ENCODE results near the gene SLC9A6.

Gene SLC9A6

DNA sequence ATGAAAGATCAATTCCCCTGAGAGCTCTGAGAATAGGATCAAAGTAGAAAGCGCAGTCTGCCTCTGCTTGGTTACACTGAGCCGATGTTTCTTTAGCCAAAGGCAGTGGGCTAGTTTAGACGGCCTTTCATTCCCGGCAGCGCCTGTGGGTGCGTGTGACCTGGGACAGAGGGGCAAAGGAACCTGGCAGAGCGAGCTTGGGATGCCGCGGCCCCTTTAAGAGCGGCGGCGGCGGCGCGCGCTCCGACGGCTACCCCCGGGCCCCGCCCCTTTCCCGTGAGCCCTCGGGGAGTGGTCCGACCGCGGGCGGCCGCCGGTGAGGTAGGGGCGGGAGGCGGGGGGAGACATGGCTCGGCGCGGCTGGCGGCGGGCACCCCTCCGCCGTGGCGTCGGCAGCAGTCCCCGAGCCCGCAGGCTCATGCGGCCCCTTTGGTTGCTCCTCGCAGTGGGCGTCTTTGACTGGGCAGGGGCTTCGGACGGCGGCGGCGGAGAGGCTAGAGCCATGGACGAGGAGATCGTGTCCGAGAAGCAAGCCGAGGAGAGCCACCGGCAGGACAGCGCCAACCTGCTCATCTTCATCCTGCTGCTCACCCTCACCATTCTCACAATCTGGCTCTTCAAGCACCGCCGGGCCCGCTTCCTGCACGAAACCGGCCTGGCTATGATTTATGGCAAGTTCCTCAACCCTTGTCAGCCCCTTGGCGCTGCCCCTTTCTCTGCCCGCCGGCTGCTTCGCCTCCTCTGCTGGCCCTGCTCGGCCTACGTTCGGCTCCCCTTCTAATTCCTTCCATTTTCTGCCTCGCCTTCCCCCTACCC, at the start of gene SLC9A6:
Gene SLC9A6 (plus strand): TSS at position 279 of the 816 bp plus-strand sequence. CDS start 224 bp downstream, at position 503.
- Mint-ChIP-seq H3K36me3 (ENCODE audit: insufficient read depth) (peaks cover 11% of the 10 kb centered on the region), H3K4me1 (peaks cover 46% of the 10 kb centered on the region), H3K4me3 (peak within 1 kb of the TSS; percentile 92), H3K9me3 (no peaks in the 10 kb centered on the region), H3K27ac (ENCODE audit: low read depth) (peak within 1 kb of the TSS; percentile 90), H3K27me3 (no peaks in the 10 kb centered on the region)
- DNase-seq (ENCODE audit: low spot score in 2 of 2) (peak; percentile 13 to 23), ATAC-seq (replicated peaks; ENCODE audit: extremely low read depth, poor library complexity, severe bottlenecking) (peak; percentile 86)

DNA sequence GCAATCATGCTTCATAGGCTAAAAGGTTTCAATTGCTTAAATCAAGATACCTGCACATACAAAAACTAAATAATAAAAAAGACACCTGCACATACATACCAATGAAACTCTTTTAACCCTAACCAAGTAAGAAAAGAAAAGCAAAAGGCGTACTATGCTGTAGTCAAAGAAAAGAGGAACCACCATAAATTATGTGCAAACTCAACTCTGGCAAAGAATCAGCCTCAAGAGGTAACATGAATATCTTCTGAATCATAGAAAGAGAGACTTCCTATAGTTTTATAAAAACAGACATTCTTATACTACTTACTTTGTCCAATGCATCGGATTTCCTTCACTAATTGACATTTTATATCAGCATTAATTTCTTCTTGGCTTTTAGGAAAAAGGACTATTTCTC, 40.7 kb upstream of the SLC9A6 start:
- ATAC-seq (replicated peaks; ENCODE audit: extremely low read depth, poor library complexity, severe bottlenecking) (no peak), DNase-seq (ENCODE audit: low spot score in 2 of 2) (no peak)
- Mint-ChIP-seq H3K9me3 (no peaks in the 10 kb centered on the region), H3K27me3 (no peaks in the 10 kb centered on the region), H3K27ac (ENCODE audit: low read depth) (no peak overlapping the region), H3K4me1 (no peaks in the 10 kb centered on the region), H3K4me3 (no peak overlapping the region), H3K36me3 (ENCODE audit: insufficient read depth) (no peaks in the 10 kb centered on the region)

GRCh38 chrX:135951291-135951690, 33.9 kb upstream of the SLC9A6 start:
- Mint-ChIP-seq H3K27ac (ENCODE audit: low read depth) (no peak overlapping the region), H3K9me3 (no peaks in the 10 kb centered on the region), H3K4me3 (no peak overlapping the region), H3K4me1 (no peaks in the 10 kb centered on the region), H3K27me3 (no peaks in the 10 kb centered on the region), H3K36me3 (ENCODE audit: insufficient read depth) (peaks cover 3% of the 10 kb centered on the region)
- ATAC-seq (replicated peaks; ENCODE audit: extremely low read depth, poor library complexity, severe bottlenecking) (no peak), DNase-seq (ENCODE audit: low spot score in 2 of 2) (no peak)

- Mint-ChIP-seq H3K4me3 (peak overlapping the region; percentile 98), H3K27me3 (no peaks in the 10 kb centered on the region), H3K9me3 (no peaks in the 10 kb centered on the region), H3K27ac (ENCODE audit: low read depth) (peak overlapping the region; percentile 97), H3K4me1 (peaks cover 35% of the 10 kb centered on the region), H3K36me3 (ENCODE audit: insufficient read depth) (peaks cover 14% of the 10 kb centered on the region)
- no peak for ATAC-seq (replicated peaks; ENCODE audit: extremely low read depth, poor library complexity, severe bottlenecking)
- DNase-seq (ENCODE audit: low spot score in 2 of 2) = no peak
Observed at GRCh38 chrX:135973025-135973547, 12.1 kb upstream of the SLC9A6 start.

- peaks cover 37% of the 10 kb centered on the region for H3K4me1 Mint-ChIP-seq
- ATAC-seq (replicated peaks; ENCODE audit: extremely low read depth, poor library complexity, severe bottlenecking) (peak; percentile 78), DNase-seq (ENCODE audit: low spot score in 2 of 2) (peak; percentile 55 to 65)
- no peaks in the 10 kb centered on the region for H3K27me3 Mint-ChIP-seq
- H3K27ac Mint-ChIP-seq (ENCODE audit: low read depth) = peak within 1 kb of the TSS; percentile 97
- peaks cover 10% of the 10 kb centered on the region for H3K36me3 Mint-ChIP-seq (ENCODE audit: insufficient read depth)
- H3K4me3 Mint-ChIP-seq = peak within 1 kb of the TSS; percentile 98
- no peaks in the 10 kb centered on the region for H3K9me3 Mint-ChIP-seq
Observed at GRCh38 chrX:135973548-135974278, 11.5 kb upstream of the SLC9A6 start, which contains the start of gene MMGT1. TSS of gene MMGT1 (minus strand) at chrX:135973988. CDS start at chrX:135973675, 313 bp downstream.

DNA sequence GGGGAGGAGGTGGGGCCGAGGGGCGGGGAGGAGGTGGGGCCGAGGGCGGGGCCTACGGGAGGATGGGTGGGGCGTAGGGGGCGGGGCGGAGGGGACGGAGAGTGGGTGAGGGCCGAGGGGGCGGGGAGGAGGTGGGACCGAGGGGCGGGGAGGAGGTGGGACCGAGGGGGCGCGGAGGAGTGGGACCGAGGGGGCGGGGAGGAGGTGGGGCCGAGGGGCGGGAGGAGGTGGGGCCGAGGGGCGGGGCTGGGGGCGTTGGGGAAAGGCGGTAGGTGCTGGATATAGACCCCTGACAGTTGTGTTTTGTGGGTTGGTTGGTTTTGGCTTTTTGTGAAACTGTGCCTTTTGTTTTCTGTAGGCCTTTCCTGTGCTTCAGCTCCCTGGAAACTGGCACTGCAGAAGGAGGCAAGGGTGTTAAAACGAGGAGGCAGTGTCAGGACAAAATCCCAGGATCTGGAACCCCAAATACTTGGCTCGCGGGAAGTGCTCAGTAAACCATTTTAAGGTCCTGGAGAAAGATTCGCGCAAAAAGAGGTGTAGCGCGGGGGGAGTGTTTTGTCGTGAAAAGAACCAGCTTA, 10.9 kb upstream of the SLC9A6 start:
- peak overlapping the region; percentile 76 for H3K4me3 Mint-ChIP-seq
- H3K4me1 Mint-ChIP-seq = peaks cover 37% of the 10 kb centered on the region
- H3K27me3 Mint-ChIP-seq = no peaks in the 10 kb centered on the region
- H3K36me3 Mint-ChIP-seq (ENCODE audit: insufficient read depth) = peaks cover 10% of the 10 kb centered on the region
- peak overlapping the region; percentile 38 for H3K27ac Mint-ChIP-seq (ENCODE audit: low read depth)
- ATAC-seq (replicated peaks; ENCODE audit: extremely low read depth, poor library complexity, severe bottlenecking) = peak; percentile 38
- no peaks in the 10 kb centered on the region for H3K9me3 Mint-ChIP-seq
- peak; percentile 13 to 17 for DNase-seq (ENCODE audit: low spot score in 2 of 2)

DNA sequence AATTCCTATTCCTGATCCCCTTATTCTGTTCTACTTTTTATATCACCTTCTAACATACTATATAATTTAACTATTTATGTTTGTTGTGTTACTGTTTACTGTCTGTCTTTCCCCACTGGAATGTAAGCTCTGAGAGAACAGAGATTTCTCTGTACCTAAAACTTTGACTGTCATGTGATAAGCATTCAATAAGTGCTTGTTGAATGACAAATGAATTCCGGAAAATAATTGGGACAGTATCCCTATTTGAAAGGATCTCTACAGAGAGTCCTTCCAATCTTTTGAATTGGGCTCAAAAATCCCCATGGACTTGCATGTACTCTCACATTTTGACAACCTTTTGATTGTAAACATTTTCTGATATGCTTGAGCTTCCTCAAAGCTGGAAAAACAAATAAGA, 9.8 kb upstream of the SLC9A6 start:
- no peak overlapping the region for H3K27ac Mint-ChIP-seq (ENCODE audit: low read depth)
- no peaks in the 10 kb centered on the region for H3K9me3 Mint-ChIP-seq
- H3K4me3 Mint-ChIP-seq = peak overlapping the region; percentile 76
- DNase-seq (ENCODE audit: low spot score in 2 of 2) (no peak), ATAC-seq (replicated peaks; ENCODE audit: extremely low read depth, poor library complexity, severe bottlenecking) (no peak)
- H3K36me3 Mint-ChIP-seq (ENCODE audit: insufficient read depth) = peaks cover 10% of the 10 kb centered on the region
- H3K4me1 Mint-ChIP-seq = peaks cover 37% of the 10 kb centered on the region
- H3K27me3 Mint-ChIP-seq = no peaks in the 10 kb centered on the region

DNA sequence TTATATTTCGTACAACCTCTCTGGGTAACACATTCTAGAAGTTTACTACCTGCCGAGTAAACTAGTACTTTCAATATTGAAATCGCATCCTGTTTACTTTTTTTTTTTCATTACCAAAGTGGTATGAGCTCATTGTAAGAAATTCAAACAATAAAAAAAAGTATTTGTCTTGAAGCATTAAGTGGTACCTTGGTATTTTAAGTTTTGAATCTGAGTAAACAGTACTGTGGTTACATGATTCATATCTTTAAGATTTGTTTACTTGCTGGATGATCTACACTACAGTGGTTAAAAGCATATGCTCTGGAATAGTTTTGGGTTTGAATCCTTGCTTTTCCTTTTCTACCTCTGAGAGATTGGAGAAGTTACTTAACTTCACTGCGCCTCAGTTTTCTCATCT, 7.6 kb upstream of the SLC9A6 start:
- H3K4me3 Mint-ChIP-seq = peak overlapping the region; percentile 13
- no peaks in the 10 kb centered on the region for H3K9me3 Mint-ChIP-seq
- no peaks in the 10 kb centered on the region for H3K27me3 Mint-ChIP-seq
- peak overlapping the region; percentile 85 for H3K27ac Mint-ChIP-seq (ENCODE audit: low read depth)
- no peak for DNase-seq (ENCODE audit: low spot score in 2 of 2)
- H3K4me1 Mint-ChIP-seq = peaks cover 36% of the 10 kb centered on the region
- no peak for ATAC-seq (replicated peaks; ENCODE audit: extremely low read depth, poor library complexity, severe bottlenecking)
- peaks cover 10% of the 10 kb centered on the region for H3K36me3 Mint-ChIP-seq (ENCODE audit: insufficient read depth)

DNA sequence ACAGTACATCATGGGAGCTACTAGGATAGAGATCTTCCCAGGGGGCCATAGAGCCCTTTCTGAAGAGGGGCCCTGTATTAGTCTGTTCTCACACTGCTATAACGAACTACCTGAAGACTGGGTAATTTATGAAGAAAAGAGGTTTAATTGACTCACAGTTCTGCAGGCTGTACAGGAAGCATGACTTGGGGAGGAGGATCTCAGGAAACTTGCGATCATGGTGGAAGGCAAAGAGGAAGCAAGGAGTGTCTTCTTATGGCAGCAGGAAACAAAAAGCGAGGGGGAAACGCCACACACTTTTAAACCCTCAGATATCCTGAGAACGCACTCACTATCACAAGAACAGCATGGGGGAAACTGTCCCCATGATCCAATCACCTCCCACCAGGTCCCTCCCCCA, 4.2 kb upstream of the SLC9A6 start:
- Mint-ChIP-seq H3K36me3 (ENCODE audit: insufficient read depth) (peaks cover 8% of the 10 kb centered on the region), H3K27me3 (no peaks in the 10 kb centered on the region), H3K4me3 (no peak overlapping the region), H3K27ac (ENCODE audit: low read depth) (no peak overlapping the region), H3K4me1 (peaks cover 39% of the 10 kb centered on the region), H3K9me3 (no peaks in the 10 kb centered on the region)
- DNase-seq (ENCODE audit: low spot score in 2 of 2) = no peak
- ATAC-seq (replicated peaks; ENCODE audit: extremely low read depth, poor library complexity, severe bottlenecking) = no peak

DNA sequence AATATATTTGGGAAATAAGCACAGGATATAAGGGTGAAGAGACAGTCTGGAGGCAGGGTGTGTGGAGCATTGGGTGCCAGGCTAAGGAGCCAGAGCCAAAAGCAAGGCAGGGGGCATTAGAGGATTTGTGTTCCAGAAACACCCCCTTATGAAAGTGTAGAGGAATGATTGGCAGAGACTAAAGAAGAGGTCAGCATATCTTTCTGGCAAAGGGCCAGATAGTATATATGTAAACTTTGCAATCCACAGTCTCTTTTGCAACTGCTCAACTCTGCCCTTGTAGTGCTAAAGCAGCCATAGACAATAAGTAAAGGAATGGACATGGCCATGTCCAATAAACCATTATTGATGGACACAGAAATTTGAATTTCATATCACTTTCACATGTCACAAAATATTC, 3.6 kb upstream of the SLC9A6 start:
- H3K4me1 Mint-ChIP-seq = peaks cover 39% of the 10 kb centered on the region
- H3K4me3 Mint-ChIP-seq = no peak overlapping the region
- H3K36me3 Mint-ChIP-seq (ENCODE audit: insufficient read depth) = peaks cover 8% of the 10 kb centered on the region
- no peaks in the 10 kb centered on the region for H3K9me3 Mint-ChIP-seq
- ATAC-seq (replicated peaks; ENCODE audit: extremely low read depth, poor library complexity, severe bottlenecking) (no peak), DNase-seq (ENCODE audit: low spot score in 2 of 2) (no peak)
- H3K27me3 Mint-ChIP-seq = no peaks in the 10 kb centered on the region
- peak overlapping the region; percentile 35 for H3K27ac Mint-ChIP-seq (ENCODE audit: low read depth)

DNA sequence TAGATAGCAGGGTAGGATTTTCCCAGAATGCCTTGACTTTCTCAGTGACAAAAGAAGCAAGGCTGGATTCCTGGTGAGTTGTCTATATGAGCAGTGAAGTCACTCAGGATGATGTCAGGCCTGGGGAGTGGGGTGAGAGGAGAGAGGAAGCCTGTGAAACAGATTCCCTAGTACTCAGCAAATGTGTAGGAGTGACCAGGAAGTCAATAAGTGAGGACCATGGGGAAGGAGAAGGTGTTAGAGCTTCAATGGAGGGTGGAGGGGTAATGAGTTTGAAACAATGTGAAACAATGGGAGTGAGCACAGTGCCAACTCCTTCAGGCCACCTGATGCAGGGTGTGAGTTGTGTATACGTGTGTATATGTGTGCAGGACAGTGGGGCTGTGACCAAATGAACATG, 2.4 kb upstream of the SLC9A6 start:
- Mint-ChIP-seq H3K4me3 (peak overlapping the region; percentile 92), H3K27ac (ENCODE audit: low read depth) (no peak overlapping the region), H3K9me3 (no peaks in the 10 kb centered on the region), H3K27me3 (no peaks in the 10 kb centered on the region), H3K36me3 (ENCODE audit: insufficient read depth) (peaks cover 8% of the 10 kb centered on the region), H3K4me1 (peaks cover 37% of the 10 kb centered on the region)
- ATAC-seq (replicated peaks; ENCODE audit: extremely low read depth, poor library complexity, severe bottlenecking) (no peak), DNase-seq (ENCODE audit: low spot score in 2 of 2) (no peak)

GRCh38 chrX:135984256-135984655, 979 bp upstream of the SLC9A6 start:
- Mint-ChIP-seq H3K4me1 (peaks cover 41% of the 10 kb centered on the region), H3K9me3 (no peaks in the 10 kb centered on the region), H3K27ac (ENCODE audit: low read depth) (peak overlapping the region; percentile 89)

More at GRCh38 chrX:135984256-135984655, 979 bp upstream of the SLC9A6 start:
- DNase-seq (ENCODE audit: low spot score in 2 of 2) = no peak
- Mint-ChIP-seq H3K36me3 (ENCODE audit: insufficient read depth) (peaks cover 11% of the 10 kb centered on the region), H3K27me3 (no peaks in the 10 kb centered on the region), H3K4me3 (peak overlapping the region; percentile 92)
- ATAC-seq (replicated peaks; ENCODE audit: extremely low read depth, poor library complexity, severe bottlenecking) = no peak
